Measurements from ENCODE around the gene SCOC.

Gene SCOC

GRCh38 chr4:140373328-140374129 is at the start of gene SCOC:
Gene SCOC, plus strand, starts transcription at chr4:140373646. Its CDS starts 5,525 bp downstream, at chr4:140379171.
- DNase-seq (ENCODE audit: low read depth), result peak; percentile 91

DNA sequence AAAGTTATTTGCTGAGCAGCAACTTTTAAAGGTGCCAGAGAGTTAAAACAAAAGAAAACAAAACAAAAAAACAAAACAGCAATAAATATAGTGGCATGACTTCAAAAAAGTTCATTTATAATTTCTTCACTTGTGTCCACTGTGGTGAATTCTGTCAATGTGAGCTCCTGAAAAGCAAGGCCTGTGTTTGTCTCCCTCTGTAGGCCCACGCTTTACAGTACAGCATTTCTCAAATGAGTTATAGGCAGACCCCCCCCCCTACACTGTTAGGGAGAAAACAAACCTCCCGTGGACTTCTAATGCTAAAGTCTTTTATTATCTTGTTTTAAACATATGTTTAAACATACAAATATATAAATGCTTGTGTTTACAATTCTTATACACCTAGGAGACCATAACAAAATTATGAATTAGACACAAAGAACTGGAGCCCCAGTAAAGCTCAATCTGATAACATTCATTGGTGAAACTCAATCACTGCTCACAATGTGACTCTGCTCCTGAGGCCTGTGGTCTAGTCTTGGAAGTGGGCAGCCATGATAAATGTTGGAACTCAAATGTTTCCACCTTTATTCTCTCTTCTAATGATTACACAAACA is 47.0 kb upstream of the SCOC start:
- DNase-seq (ENCODE audit: low read depth), result no peak

- no peak for DNase-seq (ENCODE audit: low read depth)
Observed at GRCh38 chr4:140330311-140330900, 43.0 kb upstream of the SCOC start.

- no peak for DNase-seq (ENCODE audit: low read depth)
Observed at GRCh38 chr4:140331245-140331644, 42.2 kb upstream of the SCOC start.

- DNase-seq (ENCODE audit: low read depth), result no peak
Observed at GRCh38 chr4:140331876-140332275, 41.6 kb upstream of the SCOC start.

- DNase-seq (ENCODE audit: low read depth), result no peak
Observed at GRCh38 chr4:140332734-140333133, 40.7 kb upstream of the SCOC start.

- no peak for DNase-seq (ENCODE audit: low read depth)
Observed at GRCh38 chr4:140333523-140333922, 39.9 kb upstream of the SCOC start.

GRCh38 chr4:140335076-140335475 is 38.4 kb upstream of the SCOC start:
- no peak for DNase-seq (ENCODE audit: low read depth)

GRCh38 chr4:140336730-140337129 is 36.7 kb upstream of the SCOC start:
- DNase-seq (ENCODE audit: low read depth), result no peak

DNA sequence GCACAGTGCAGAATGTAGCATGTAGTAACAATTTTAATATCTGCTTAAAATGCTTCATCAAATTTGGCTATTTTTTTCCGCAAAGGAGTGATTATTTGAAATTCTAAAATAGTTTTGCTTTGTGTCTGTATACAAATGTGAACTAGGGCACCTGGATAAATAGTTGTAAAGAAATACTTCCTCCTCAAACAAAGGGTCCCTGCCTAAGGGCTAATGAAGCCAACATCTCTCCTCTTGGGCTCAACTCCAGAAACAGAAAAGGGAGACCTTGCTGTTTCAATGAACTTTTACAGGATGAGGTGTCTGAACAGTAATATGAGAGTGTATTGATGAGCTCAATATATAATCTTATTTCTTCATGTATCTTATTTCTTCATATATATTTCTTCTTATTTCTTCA is 30.8 kb upstream of the SCOC start:
- DNase-seq (ENCODE audit: low read depth), result no peak

GRCh38 chr4:140343303-140343702 is 30.1 kb upstream of the SCOC start:
- no peak for DNase-seq (ENCODE audit: low read depth)

GRCh38 chr4:140344101-140344500 is 29.3 kb upstream of the SCOC start:
- DNase-seq (ENCODE audit: low read depth), result no peak

GRCh38 chr4:140344621-140345020 is 28.8 kb upstream of the SCOC start:
- DNase-seq (ENCODE audit: low read depth), result no peak

DNA sequence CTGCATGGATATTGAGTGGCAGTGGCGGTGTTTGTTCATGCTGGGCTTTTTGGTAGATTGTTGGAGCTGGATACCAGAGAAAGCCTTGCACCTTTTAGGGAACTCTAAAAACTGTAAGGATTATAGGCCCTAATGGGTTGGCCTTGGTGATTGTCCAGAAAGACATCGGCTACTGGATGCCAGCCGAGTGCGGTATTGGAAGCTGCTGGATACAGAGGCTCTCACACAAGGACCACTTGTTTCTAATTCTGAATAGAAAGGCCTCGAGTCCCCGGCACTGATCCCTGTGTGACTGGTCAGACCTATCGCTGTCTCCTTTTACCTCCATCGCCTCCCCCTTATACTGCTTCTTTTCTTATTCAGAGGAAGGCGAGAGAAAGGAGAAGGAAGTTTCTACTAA is 27.3 kb upstream of the SCOC start:
- no peak for DNase-seq (ENCODE audit: low read depth)

GRCh38 chr4:140349816-140350215 is 23.6 kb upstream of the SCOC start:
- no peak for DNase-seq (ENCODE audit: low read depth)

GRCh38 chr4:140351093-140352075 is 22.1 kb upstream of the SCOC start:
- DNase-seq (ENCODE audit: low read depth), result no peak

DNA sequence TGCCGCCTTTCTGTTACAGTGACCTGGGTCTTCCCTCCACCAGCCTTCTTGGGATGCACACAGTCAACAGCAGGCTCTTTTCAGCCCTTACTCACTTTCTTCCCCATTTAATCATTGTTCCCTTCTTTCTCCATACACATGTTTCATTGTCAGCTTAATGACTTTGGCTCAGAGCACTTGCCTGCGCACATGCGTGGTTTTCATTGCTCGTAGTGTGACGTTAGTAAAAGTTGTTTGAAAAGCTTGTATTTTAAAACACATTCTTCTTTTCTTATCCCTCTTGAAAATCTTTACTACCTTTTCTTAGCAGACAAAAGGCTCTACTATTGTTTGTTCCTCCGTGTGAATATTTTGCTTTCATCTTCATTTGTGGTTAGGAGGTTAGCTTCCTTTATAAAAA is 19.7 kb upstream of the SCOC start:
- DNase-seq (ENCODE audit: low read depth), result no peak

DNA sequence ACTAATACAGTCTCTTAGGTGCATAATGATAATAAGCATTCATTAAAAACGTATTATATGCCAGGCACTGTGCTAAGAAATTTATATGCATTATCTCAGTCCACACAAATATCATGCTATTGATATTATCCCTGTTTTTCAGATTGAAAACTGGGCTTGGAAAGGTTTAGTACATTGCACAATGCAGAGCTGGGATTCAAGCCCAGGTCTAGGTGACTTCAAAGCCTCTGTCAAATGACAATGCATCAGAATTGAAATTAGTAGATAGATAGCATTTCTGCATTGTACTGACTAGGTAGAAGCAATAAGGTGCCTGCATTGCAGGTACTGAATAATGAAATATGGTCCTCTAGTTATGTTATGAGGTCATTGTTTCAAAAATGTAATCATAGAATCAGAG is 18.2 kb upstream of the SCOC start:
- no peak for DNase-seq (ENCODE audit: low read depth)

- no peak for DNase-seq (ENCODE audit: low read depth)
Observed at GRCh38 chr4:140357868-140358267, 15.6 kb upstream of the SCOC start.

DNA sequence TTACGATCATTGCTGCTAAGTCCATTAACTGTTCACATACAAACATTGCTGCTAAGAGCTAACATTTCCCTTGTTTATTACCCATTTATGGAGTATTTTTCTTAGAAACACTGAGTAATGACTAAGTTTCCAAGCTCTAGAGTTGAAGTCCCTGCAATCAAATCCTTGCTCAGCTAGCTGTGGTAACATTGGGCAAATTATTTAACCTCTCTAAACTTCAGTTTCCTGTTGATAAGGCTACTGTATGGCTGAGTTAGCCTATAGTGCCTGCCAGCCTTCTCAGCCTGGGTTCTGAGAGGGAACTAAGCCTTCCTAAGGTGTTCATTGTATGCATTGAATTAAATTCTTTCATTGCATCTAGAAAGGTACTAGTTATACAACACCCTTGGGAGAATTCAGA is 15.2 kb upstream of the SCOC start:
- no peak for DNase-seq (ENCODE audit: low read depth)

GRCh38 chr4:140359562-140360427 is 13.7 kb upstream of the SCOC start:
- DNase-seq (ENCODE audit: low read depth), result peak; percentile 37
